HT1080 (cell line): ENCODE measurements around the gene RWDD2A. TPM values are rescaled to one million over a fixed set of nuclear protein-coding genes. Genes with fewer than 3 reads are reported as not detected.
A peak's percentile ranks its signal among the peaks of the same experiment; 100 is the strongest.
"Not testable (repeated sequence)": the region's sequence is repeated elsewhere in the genome, so short reads cannot be mapped to it uniquely, and the experiment has no call there.

Experiments
- DNase-seq: peaks from one replicate; pipeline ENCODE4 v3.0.0-alpha.2; 2015; ENCODE audit warnings: low read depth
- polyA plus RNA-seq, 2 experiments: library from polyadenylated mRNA; depleted of rRNA; stranded (reverse); fragments of >200 nt; gene quantifications; 2 replicates each; pipeline ENCODE4 v1.2.3, GENCODE V29; 2015
- total RNA-seq: library from RNA; depleted of rRNA; stranded (reverse); fragments of >200 nt; shearing (Covaris generic); gene quantifications from 2 replicates; pipeline ENCODE4 v1.2.3, GENCODE V29; 2014; rRNA removed

Gene RWDD2A
- 1.4 and 1.7 TPM in 2 replicates for total RNA-seq
- polyA plus RNA-seq (2015; cell fraction: cytosol; rRNA removed), result 2.4 and 2.5 TPM in 2 replicates
- 5.2 and 5.4 TPM in 2 replicates for polyA plus RNA-seq (2015; cell fraction: nucleus; rRNA removed)

- DNase-seq, result peak; percentile 79
Measured at GRCh38 chr6:83192871-83193746, at the start of gene RWDD2A, which contains the start of gene PGM3. RWDD2A (plus strand) TSS chr6:83193357; CDS start chr6:83194452, 1,095 bp downstream. PGM3 (minus strand) TSS chr6:83193265; CDS start chr6:83191012, 2,253 bp downstream.

DNA sequence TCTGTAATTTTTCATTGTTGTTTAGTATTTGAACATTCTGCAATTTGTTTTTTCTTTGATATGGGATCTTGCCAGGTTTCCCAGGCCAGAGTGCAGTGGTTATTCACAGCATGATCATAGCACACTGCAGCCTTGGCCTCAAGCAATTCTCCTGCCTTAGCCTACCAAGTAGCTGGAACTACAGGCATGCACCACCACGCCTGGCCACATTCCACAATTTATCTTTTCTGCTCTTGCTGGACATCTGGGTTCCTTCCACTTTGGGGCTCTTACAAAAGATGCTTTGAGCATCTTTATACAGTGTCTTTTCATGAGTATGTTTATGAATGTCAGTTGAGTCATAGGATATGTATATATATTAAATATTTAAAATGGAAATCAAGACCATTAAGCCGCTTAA, 42.0 kb upstream of the RWDD2A start:
- DNase-seq, result no peak

GRCh38 chr6:83152913-83153312, 40.2 kb upstream of the RWDD2A start:
- no peak for DNase-seq

DNA sequence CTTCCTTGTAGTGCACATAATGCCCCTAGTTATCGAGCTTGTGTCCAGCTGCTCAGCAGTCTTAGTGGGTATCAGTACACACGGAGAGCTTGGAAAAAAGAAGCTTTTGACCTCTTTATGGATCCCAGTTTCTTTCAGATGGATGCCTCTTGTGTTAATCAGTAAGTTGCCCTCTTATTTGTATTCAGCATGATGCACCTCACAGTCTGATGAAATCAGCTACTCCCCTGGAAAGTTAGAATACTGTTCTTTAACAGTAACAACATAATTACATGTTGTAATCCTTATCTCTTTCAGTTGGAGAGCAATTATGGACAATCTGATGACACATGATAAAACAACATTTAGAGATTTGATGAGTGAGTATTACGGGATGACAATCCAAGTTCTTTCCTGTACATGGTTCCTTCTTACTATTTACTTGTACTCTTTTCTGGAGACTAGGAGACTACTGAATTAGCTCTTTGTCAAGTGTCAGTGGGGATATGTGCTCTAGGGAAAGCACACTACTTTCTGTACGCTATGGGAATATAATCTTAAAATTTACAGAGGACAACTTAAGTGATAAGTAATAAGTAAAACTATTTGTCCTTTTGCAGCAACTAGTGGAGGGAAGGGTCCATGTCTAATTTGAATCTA, 39.2 kb upstream of the RWDD2A start:
- no peak for DNase-seq

- DNase-seq, result no peak
Measured at GRCh38 chr6:83155794-83156193, 37.4 kb upstream of the RWDD2A start.

DNA sequence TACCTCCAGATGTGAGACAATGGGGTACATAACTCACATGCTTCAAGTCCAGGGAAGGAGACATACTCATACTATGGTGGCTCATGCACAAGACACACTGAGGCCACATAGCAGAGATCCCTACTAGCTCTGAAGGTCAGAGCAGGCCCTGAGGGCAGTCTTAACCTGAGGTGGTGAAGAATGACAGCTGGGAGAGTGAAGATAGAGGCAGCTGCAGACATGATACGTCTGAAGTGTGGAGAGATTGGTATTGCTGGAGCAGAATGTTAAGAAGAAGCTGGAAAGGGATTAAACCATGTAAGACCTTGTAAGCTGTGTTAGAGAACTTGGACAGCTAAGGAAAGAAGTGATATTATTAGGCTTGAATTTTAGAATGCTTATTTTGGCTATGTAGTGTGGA, 33.0 kb upstream of the RWDD2A start:
- DNase-seq, result no peak

DNA sequence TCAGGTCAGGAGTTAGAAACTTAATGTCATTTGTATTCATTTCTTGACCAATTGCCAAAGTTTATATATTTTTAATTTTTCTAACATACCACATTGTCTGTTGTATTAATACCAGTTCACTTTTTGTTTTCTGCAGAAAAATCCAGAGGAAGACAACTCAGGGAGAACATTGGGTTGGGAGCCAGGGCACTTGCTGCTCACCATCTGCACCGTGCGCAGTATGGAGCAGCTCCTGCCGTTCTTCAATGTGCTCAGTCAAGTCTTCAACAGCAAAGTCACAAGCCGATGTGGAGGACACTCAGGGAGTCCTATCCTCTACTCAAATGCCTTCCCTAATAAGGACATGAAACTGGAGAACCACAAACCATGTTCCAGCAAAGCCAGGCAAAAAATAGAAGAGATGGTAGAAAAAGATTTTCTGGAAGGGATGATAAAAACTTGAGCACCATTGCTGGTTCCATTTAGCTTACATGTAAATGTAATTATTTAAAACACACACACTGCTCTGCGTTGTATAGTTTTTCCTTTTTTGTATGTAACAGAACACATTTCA, 25.4 kb upstream of the RWDD2A start:
- DNase-seq, result no peak

DNA sequence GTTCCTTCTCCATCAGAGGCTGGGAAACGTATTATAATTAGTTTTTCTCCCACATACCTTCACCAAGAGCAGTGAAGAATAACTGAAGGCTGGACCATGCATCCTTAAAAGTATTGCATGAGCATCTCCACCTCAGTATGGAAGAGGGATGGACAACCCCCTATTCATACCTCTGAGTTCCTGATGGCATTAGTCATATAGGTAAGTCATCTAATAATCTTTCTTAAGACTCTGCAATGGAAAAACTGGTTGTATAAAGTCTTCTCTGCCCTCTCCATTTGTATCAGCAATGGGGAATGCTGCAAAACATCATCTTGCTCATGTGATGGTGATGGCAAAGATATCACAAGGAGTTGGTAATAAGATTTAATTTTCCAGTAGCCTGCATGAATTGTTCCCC, 24.6 kb upstream of the RWDD2A start:
- no peak for DNase-seq

DNA sequence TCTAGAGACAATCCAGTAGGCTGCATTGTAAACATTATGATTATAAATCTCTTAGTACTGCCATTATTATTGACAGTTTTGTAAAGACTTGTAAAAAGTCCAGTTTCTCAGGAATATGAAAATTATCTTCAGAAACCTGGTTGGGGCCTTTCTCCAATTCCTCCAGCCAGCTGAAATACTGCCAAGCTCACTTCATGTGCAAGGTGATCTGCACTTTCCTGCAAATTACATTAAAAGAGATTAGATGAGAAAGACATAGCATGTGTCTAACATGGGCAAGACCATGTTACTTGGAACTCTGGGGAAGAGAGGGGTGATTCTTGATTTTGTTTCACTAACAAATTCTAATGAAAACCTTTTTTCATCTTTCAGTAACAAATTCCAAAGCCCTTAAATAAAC, 24.1 kb upstream of the RWDD2A start:
- no peak for DNase-seq

- DNase-seq, result no peak
Measured at GRCh38 chr6:83169511-83169910, 23.6 kb upstream of the RWDD2A start.

DNA sequence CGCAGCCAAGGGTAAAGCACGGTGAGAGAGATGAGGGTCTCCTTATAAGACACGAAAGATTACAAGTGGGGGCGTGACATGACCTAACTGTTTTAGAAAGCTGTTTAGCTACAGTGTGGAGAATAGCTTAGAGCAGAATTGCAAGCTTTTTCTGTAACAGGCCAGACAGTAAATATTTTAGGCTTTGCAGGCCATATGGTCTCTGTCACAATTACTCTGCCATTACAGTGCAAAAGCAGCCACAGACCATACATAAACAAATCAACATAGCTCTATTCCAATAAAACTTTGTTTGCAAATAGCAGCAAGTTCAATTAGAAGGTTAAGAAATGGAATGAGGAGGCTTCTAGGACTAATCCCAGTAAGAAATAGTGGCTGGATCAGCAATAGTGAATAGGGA, 16.9 kb upstream of the RWDD2A start:
- no peak for DNase-seq

- no peak for DNase-seq
Measured at GRCh38 chr6:83180426-83180950, 12.7 kb upstream of the RWDD2A start.

DNA sequence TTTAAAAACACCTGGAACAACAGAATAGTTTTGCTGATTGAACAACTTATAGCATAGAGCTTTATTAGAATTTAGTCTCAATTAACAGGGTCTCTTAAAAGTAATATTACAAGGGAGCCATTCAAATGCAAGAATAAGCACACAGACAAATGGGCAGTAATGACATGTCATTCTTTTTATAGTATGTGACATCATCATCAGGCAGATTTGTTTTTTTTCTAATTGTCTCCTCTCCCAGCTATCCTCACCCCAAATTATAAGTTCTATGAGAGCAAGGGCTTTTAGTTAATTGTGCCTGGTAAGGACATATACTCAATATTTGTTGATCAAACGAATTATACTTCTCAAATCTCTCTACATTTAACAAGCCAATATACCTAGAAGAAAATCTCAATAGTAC, 11.0 kb upstream of the RWDD2A start:
- DNase-seq, result no peak

DNA sequence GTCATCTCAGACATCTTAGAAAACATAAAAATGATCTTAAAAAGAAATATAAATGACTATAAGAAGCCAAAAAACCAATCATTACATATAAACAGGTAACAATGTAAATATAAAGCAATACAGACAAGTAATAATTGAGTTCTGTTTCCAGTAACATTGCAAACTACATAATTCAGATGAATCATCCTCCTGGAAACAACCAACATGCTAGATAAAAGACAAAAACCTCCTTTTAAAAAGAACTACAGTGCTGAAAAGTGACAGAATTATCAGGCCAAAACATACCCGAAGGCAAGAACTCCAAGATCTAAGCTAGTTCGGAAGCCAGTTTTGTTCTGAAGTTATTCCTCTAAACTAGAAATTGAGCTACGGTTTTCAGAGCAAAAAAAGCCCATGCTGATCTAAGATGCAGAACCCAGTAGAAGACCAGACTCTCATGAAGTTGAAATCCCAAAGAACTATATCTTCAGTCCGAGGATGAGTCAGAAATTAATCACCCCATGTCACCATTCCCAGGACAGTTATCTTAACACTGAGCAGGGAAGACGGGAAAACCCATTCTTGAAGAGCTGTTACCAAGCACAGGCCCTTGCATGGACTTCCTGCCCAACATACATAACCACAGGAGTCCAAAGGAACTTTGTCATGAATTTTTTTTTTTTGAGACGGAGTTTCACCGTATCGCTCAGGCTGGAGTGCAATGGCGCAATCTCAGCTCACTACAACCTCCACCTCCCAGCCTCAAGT, 9.9 kb upstream of the RWDD2A start:
- DNase-seq, result peak; percentile 96

DNA sequence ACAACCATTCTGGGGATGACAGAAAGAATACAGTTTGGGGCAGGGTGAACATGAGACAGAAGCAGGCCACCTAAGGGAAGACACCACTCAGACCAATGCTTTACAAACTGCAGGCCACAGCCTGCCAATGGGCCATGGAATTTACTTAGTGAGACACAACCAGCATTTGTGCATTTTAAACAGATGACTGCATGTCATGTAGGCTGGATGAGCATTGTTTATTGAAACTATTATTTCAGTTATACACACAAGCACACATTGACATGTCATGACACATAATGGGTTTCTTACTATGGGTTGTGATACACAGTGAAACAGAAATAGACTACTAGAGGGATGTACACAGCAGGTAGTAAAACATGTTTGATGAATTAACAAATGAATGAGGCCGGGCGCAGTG, 8.1 kb upstream of the RWDD2A start:
- DNase-seq, result no peak

DNA sequence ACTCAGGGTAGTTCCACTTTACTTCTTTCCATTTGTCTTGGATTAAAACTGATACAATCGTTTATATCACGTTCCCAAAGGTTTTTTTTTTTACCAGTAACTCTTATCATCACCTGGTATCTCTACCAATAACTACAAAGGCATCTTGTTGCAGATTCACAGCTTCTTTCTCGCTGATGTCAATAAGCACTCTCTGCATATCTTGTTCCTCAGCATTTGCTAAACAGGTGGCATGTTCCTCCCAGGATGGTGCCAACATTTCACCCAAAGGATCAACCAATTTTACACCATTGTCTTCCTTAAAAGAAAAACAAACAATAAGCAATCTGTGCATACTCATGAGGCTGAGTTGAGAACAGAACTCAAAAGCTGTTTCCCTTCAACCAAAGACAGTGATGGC, 4.7 kb upstream of the RWDD2A start:
- no peak for DNase-seq

DNA sequence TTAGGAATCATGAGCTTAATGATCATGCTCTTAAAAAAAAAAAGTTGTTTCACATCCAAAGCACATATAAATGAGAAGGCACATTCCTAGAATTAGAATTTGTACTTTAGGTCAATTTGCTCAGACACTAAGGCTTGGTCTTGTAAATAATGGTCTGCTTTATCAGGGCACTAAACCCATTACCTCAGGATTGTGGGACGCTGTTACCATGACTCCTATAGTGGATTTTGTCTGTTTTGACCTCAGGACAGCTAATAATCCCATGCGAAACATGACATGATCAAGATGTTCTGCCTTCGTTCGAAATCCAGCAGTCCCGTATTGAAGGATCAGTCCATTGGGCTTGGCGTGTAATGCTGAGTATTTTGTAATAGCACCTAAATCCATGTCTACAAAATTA, 2.5 kb upstream of the RWDD2A start:
- DNase-seq, result no peak

DNA sequence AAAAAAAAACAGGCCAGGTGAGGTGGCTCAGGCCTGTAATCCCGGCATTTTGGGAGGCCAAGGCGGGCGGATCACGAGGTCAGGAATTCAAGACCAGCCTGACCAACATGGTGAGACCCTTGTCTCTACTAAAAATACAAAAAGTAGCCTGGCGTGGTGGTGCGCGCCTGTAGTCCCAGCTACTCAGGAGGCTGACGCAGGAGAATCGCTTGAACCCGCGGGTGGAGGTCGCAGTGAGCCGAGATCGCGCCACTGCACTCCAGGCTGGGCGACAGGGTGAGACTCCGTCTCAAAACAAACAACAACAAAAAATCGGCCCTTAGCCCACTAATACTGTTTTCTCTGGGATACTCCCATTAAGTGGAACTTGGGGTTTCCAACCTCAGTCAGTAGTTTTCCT, 1.2 kb upstream of the RWDD2A start:
- not testable (repeated sequence) for DNase-seq

- peak; percentile 9 for DNase-seq
Measured at GRCh38 chr6:83192456-83192855, 701 bp upstream of the RWDD2A start.

GRCh38 chr6:83193747-83194566, 800 bp downstream of the RWDD2A start:
- DNase-seq, result peak; percentile 4
